Activated CD8-positive, alpha-beta memory T cell treated with anti-CD3 and anti-CD28 coated beads, Interleukin-2, amount 50 U/mL, for 24 hours (primary cell): ENCODE data around the gene COL5A3.
A peak's percentile ranks its signal among the peaks of the same experiment; 100 is the strongest.
"Not testable (repeated sequence)": the region's sequence is repeated elsewhere in the genome, so short reads cannot be mapped to it uniquely, and the experiment has no call there.

Experiments
- DNase-seq: peaks from one replicate; pipeline ENCODE4 v3.0.0-alpha.2; 2020; ENCODE audit errors: extremely low read depth

The COL5A3 gene

GRCh38 chr19:9937001-9937411 is 73.3 kb downstream of the COL5A3 start:
- DNase-seq, result no peak

DNA sequence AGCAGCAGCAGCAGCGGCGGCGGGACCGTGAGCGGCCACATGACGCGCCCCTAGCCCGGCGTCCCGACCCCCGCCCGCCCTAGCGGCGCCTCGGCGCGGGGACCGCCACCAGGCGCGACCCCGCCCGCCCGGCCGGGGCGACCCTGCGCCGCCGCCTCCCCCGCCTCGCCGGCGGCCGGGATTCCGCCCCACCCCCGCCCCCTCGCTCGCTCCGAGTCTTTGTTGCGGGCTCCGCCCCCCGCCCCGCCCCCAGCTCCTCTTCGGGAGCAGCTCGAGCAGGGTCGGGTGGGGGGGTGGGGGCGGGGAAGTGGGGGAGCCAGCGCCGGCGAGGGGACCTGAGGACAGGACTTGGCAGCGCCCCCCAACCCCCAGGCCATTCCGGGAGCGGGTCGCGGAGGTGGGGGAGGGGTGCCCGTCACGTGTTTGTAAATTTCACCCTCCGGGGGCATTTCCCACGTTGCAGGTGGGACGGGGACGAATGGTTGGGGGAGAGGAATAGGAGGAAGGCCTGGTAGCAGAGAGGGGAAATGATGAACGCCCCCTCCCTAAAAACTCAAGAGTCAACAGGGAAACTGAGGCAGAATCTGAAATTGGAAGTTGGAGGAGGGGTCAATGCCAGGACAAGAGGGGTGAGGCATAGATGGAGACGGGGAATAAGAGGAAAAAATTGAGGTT is 73.8 kb downstream of the COL5A3 start, which contains the start of gene OLFM2:
OLFM2 (minus strand) TSS at position 190 of the 675 bp plus-strand sequence; CDS start at position 41, 149 bp downstream.
- no peak for DNase-seq

- no peak for DNase-seq
Observed at GRCh38 chr19:9935506-9936325, 74.6 kb downstream of the COL5A3 start.

GRCh38 chr19:9934132-9934950 is 76.0 kb downstream of the COL5A3 start:
- DNase-seq, result peak; percentile 71

- no peak for DNase-seq
Observed at GRCh38 chr19:9932835-9933234, 77.5 kb downstream of the COL5A3 start.

DNA sequence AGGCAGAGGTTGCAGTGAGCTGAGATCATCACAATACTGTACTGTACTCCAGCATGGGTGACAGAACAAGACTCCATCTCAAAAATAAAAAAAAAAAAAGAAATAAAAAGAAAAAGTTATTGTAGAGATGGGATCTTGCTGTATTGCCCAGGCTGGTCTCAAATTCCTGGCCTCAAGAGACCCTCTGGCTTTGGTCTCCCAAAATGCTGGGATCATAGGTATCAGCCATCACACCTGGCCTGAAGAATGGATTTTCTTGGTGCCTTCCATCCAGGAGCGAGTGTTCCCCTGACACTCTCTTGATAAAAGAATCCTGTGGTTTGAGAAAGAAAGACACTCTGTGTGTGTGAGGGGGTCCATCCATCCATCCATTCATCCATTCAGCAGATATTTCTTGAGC is 78.7 kb downstream of the COL5A3 start:
- no peak for DNase-seq

- DNase-seq, result no peak
Observed at GRCh38 chr19:9923440-9923839, 86.9 kb downstream of the COL5A3 start.

DNA sequence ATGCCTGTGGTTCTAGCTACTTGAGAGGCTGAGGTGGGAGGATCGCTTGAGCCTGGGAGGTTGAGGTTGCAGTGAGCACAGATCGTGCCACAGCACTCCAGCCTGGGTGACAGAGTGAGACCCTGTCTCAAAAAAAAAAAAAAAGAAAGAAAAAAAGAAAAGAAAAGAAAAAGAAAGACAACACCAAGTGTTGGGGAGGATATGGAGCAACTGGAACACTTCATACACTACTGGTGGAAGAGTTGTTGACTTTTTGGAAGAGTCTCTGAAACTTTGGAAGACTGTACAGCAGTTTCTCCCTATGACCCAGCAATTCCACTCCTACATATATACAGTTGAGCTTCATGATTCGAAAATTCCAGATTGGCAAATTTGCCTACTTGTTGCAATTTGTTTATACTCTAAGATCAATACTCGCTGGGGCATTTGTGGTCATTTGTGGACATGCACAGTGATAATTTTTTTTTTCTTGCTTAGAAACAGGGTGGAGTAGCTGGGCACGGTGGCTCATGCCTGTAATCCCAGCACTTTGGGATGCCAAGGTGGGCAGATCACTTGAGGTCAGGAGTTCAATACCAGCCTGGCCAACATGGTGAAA is 87.4 kb downstream of the COL5A3 start:
- not testable (repeated sequence) for DNase-seq

DNA sequence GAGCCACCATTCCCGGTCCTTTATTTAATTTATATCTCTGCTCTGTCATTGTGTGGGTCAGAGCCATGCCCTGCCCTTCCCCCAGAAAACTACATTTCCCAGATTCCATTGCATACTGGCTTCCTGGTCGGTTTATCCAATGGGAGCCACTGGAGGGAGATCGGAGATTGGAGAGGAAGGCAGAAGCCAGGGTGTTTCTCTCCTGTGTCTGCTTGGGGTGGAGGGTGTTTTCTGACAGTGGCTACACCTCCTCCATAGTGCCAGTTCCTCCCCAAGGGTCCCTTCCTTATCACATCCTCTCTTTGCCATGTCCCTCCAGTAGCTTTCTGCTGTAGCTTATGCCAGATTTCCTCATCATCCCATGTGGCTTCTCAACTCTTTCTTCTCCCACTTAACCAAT is 93.0 kb downstream of the COL5A3 start:
- no peak for DNase-seq

DNA sequence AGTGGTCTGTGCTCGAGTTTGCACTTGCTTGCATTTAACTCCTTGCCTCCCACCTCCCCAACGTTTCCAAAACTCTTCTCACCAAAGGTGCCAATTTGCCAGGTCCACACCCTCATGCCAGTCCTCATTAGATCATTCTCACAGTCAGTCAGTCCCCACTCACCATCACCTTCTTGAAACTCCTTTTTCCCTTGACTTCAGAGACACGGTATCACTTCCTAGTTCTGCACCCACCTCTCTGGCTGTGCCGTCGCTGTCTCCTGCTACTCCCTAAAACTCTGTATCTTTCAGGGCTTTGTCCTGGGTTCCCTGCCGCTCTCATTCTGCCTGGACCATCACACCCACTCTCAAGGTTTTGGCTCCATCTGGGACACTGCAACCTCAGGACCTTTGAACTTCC is 93.6 kb downstream of the COL5A3 start:
- no peak for DNase-seq

DNA sequence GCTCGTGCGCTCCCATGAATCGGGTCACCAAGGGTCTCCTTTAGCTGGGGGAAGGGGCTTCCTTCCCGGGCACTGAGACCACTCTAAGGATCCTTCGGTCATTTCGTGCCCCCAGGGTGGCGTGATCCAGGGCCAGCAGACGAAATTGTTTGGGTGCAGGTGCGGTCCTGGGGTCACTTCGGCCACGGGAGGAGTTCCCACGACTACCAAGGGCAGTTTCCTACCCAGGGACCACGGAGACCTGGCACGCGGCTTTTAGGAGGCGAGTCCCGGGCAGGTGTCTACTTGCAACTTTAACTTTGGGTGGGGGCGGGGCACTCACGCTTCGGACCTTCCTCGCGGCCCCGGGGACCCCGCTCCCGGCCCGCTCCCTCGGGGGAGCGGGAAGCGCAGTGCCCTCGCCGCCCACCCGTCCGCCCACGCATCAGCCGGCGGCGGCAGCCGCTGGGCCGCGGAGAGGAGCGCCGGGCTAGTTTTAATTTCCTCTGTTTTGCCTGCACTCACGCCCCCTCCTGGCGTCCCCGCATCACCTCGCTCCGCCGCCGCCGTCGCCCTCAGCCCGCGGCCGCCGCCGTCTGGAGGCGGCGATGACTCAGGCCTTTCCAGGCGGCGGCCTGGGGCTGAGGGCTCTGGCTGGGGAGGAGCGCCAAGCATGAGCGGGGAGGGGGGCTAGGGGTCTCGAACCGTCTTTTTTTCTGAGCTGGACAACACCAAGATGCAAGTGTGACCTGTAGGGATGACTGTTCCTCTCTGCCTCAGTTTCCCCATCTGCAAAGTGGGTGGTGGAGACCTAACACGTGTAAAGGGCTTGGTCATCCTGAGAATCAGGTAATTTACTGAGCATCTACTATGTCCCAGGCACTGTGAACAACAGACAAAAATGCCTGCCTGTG is 95.7 kb downstream of the COL5A3 start:
- DNase-seq, result peak; percentile 38

GRCh38 chr19:9914001-9914314 is 96.3 kb downstream of the COL5A3 start:
- no peak for DNase-seq

GRCh38 chr19:9913237-9914000 is 96.9 kb downstream of the COL5A3 start:
- no peak for DNase-seq

- DNase-seq, result no peak
Observed at GRCh38 chr19:9912551-9913236, 97.6 kb downstream of the COL5A3 start.

DNA sequence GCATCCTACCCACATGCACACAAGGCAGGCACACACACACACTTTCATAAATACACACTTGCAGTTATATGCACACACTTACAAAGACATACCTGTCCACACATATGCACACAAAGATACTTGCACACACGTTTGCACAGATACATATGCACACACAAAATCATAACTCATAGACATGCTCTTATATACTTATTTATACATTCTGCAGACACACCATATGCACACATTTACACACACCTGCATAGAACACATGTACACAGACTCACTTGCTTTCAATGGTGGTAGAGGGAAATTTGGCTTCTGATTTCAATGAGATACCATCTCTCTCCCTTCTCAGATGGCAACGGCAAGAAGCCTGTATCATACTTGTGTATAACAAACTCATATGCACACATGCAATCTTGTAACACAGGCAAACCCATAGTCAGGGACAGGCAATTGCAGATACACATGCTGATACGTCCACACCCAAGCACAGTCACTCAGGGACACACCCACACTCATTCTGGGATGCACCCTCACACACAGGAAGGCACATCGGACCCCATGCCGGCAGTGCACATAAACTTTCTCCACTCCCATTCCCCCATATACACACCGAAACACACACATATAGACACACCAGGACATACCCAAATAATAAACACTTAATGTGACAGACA is 98.6 kb downstream of the COL5A3 start:
- no peak for DNase-seq

DNA sequence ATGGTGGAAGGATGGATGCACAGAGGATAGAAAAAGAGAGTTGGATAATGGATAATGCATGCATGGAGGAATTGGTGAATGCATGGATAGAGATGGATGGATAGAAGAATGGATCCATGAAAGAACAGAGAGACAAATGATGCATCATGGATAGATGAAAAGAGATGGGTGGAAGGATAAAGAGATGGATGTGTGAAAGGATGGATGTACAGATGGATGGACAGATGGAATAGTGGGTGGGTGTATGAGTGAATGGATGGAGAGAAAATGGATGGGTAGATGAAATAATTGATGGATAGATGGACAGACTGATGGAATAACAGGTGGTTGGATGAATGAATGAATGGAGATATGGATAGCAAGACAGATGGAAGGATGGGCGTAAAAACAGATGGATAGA is 99.7 kb downstream of the COL5A3 start:
- DNase-seq, result no peak
